HUES6 (cell line): ENCODE measurements around the gene RIN2.

Experiments used
- H3K27ac ChIP-seq: 2 replicates; pipeline ENCODE4 v1.7.0; 2013; ENCODE audit warnings: low read depth, mild to moderate bottlenecking, low read length, inconsistent platforms
- H3K27me3 ChIP-seq: 2 replicates; pipeline ENCODE4 v1.6.1; 2013; ENCODE audit warnings: low read length; ENCODE audit not compliant: control insufficient read depth, insufficient read depth
- H3K36me3 ChIP-seq: 2 replicates; pipeline ENCODE4 v1.6.1; 2013; ENCODE audit warnings: low read length; ENCODE audit not compliant: control insufficient read depth, insufficient read depth
- H3K4me1 ChIP-seq: 2 replicates; pipeline ENCODE4 v1.6.1; 2013; ENCODE audit warnings: low read length; ENCODE audit not compliant: control insufficient read depth, insufficient read depth
- H3K4me3 ChIP-seq: 2 replicates; pipeline ENCODE4 v1.5.1; 2013; ENCODE audit warnings: low read depth, low read length
- H3K9ac ChIP-seq: one replicate; pipeline ENCODE4 v1.6.1; 2013; ENCODE audit warnings: mild to moderate bottlenecking, low read length
- H3K9me3 ChIP-seq: 2 replicates; pipeline ENCODE4 v1.6.1; 2013; ENCODE audit warnings: low read depth, low read length; ENCODE audit not compliant: control insufficient read depth, insufficient read depth

Gene RIN2

DNA sequence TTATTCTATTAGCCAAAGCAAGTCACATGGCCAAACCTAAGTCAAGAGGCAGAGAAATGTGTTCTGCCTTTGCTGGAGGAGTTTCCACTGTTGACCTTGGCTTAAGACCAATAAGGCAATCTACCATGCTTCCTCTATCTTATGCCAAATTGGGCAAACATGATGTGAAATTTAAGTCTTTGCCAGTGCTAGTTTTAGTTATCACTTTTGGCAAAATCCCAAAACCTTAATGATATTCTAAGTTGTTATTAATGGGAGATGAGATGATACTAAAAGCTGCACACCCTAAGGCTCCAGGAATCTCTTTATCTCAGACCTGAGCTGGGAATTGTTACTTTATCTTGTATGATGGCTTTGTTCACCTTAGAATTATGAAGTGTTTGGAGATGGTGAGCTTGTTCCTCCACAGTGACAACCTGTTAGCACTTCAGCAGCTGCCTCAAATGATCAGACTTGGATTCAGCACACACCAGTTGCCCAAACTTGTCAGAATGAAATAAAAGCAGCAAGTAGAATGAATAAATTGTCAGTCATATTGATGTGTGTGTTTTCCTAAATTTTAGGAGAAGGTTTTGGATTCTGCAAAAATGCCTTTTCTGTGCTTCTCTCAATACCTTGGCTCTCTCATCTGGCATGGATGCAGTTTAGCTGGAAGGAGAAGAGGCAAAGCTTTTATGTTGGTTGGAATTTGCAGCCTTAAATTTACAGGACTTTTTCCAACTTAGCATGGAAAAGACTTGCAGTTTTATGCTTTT lies 49.3 kb downstream of the RIN2 start:
- H3K4me3 ChIP-seq, result no peak overlapping the region
- no peaks in the 10 kb centered on the region for H3K27me3 ChIP-seq
- H3K4me1 ChIP-seq, result no peaks in the 10 kb centered on the region
- H3K36me3 ChIP-seq, result no peaks in the 10 kb centered on the region
- no peaks in the 10 kb centered on the region for H3K9me3 ChIP-seq
- no peak overlapping the region for H3K9ac ChIP-seq
- H3K27ac ChIP-seq, result no peak overlapping the region
